Anterior cingulate cortex (tissue), 58 donors: ENCODE measurements around the gene SLC25A10.

Experiments
- DNase-seq, 58 donors: peaks; one replicate each; lab custom pipeline; 2025; lab: John Stamatoyannopoulos, UW

Gene SLC25A10

GRCh38 chr17:81717049-81717765 lies 5.1 kb downstream of the SLC25A10 start:
- no peak for DNase-seq

GRCh38 chr17:81717766-81718089 lies 5.6 kb downstream of the SLC25A10 start:
- no peak for DNase-seq

- DNase-seq, result peak in 29 of 58 donors; percentile 15 to 71 (median 34)
Observed at GRCh38 chr17:81719410-81720266, 7.6 kb downstream of the SLC25A10 start.

GRCh38 chr17:81720267-81721071 lies 8.4 kb downstream of the SLC25A10 start:
- no peak for DNase-seq

GRCh38 chr17:81722184-81723120 lies 10.4 kb downstream of the SLC25A10 start:
- DNase-seq, result peak in 34 of 58 donors; percentile 13 to 67 (median 38)

- no peak for DNase-seq
Observed at GRCh38 chr17:81723651-81724209, 11.6 kb downstream of the SLC25A10 start.

GRCh38 chr17:81725439-81725838 lies 13.4 kb downstream of the SLC25A10 start:
- no peak for DNase-seq

- DNase-seq, result no peak
Observed at GRCh38 chr17:81726004-81726403, 13.9 kb downstream of the SLC25A10 start.

- no peak for DNase-seq
Observed at GRCh38 chr17:81727324-81728031, 15.4 kb downstream of the SLC25A10 start.

GRCh38 chr17:81733507-81734404 lies 21.7 kb downstream of the SLC25A10 start:
- DNase-seq, result peak in 56 of 58 donors; percentile 18 to 86 (median 65)

GRCh38 chr17:81734405-81735263 lies 22.6 kb downstream of the SLC25A10 start:
- peak in 1 of 58 donors; percentile 17 for DNase-seq

- DNase-seq, result peak in 2 of 58 donors; percentile 4 to 9
Observed at GRCh38 chr17:81735264-81736102, 23.4 kb downstream of the SLC25A10 start.

- DNase-seq, result no peak
Observed at GRCh38 chr17:81737947-81738800, 26.1 kb downstream of the SLC25A10 start.

- DNase-seq, result no peak
Observed at GRCh38 chr17:81738801-81739393, 26.8 kb downstream of the SLC25A10 start.
